Activated CD4-positive, alpha-beta T cell treated with anti-CD3 and anti-CD28 coated beads for 48 hours (primary cell): ENCODE data around the gene KRTAP5-4.
"Not testable (repeated sequence)": the region's sequence is repeated elsewhere in the genome, so short reads cannot be mapped to it uniquely, and the experiment has no call there.

ENCODE experiments used
- DNase-seq: peaks from one replicate; pipeline ENCODE4 v3.0.0-alpha.2; 2020

KRTAP5-4 gene

DNA sequence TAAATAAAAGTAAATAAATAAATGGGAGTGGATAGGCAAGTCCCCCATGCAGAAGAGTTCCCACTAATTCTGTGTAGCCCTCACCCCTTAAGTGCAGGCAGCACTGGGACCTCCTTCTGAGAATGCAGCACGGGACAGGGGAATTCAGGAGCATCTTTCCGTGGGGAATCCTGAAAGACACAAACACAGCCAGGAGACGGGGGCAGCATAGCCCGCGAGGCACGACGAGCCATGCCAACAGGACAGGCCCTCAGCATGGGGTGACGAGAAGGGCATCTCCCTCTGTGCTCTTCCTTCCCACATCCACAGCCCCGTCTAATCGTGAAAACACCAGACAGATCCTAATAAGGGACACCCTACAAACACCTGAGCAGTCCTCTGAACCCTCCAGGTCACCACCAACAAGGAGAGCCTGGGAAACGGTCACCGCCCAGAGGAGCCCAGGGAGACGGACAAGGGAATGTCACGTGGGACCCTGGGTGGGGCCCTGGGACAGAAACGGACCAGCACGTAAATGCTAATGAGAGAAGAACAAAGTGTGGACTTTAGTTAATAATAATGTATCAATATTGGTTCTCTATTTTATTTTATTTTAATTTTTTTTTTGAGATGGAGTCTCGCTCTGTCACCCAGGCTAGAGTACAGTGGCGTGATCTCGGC is 14.5 kb upstream of the KRTAP5-4 start:
- no peak for DNase-seq

DNA sequence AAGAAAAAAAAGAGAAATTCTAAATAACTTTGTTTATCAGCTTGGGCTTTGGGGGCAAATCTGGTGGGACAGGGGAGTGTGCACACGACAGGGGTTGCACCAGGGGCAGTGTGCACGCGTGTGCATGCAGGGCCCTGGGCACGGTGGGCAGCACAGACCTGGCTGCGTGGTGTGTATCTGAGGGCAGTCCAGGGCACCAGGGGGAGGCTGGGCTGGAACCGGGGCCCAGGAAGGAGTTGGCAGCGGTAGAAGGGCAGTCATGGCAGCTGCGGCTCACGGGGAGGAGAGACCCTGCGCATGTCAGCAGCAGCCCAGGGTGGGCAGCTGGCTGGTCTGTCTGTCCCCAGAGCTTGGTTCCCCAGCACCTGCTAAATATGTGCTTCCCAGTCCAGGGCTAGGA is 11.9 kb upstream of the KRTAP5-4 start:
- DNase-seq: no peak

DNA sequence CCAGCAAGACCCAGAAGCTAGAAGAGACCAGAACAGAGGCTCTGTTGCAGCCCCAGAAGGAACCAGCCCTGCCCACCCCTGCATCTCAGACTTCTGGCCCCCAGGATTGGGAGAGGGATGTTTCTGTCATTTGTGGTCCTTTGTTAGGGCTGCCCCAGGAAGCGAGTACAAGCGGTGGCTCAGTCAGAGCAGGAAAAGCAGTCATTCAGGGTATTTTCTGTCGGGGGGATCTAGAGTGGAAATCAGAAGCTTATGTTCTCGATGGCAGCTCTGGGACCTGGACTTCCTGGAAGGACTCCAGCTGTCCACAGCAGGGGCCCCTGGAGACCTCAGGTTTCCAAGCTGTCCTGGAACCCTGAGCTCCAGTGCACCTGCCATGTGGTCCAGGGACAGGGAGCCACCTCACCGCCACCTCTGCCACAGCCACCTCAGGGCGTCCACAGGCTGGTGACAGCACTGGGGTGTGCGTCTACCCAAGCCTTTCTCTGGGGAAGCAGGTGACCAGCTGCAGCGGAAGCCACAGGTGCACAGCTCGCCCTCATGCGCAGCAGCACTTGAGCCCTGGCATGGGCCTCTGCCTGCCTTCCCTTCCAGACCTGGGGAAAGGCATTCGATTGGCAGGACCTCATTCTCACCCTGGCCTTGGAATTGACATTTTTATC is 10.2 kb upstream of the KRTAP5-4 start:
- no peak for DNase-seq

DNA sequence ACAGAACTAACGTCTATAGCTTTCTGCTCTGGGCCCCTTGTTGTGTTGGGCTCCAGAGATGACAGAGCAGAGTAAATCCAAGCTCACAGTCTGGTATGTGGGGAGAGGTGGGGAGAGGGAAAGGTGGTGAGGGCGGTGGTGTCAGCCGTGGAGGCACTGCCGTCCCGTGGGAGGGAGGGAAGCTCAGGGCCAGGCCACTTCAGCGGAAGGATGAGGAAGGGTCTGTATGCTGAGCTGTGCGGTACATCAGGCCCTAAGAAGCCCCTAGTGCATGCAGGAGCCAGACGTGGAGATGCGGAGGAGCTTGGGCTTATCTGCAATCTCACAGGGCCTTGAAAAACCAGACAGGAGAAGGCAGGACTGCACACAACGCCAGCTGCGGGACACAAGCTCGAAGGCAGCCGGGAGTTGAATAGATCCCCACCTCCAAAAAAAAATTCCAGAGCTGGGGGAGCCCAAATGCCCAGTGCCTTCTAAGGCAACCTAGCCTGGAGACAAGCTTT is 9.2 kb upstream of the KRTAP5-4 start:
- no peak for DNase-seq

- DNase-seq: no peak
These were observed 8.3 kb upstream of the KRTAP5-4 start for GRCh38 chr11:1630271-1630670.

DNA sequence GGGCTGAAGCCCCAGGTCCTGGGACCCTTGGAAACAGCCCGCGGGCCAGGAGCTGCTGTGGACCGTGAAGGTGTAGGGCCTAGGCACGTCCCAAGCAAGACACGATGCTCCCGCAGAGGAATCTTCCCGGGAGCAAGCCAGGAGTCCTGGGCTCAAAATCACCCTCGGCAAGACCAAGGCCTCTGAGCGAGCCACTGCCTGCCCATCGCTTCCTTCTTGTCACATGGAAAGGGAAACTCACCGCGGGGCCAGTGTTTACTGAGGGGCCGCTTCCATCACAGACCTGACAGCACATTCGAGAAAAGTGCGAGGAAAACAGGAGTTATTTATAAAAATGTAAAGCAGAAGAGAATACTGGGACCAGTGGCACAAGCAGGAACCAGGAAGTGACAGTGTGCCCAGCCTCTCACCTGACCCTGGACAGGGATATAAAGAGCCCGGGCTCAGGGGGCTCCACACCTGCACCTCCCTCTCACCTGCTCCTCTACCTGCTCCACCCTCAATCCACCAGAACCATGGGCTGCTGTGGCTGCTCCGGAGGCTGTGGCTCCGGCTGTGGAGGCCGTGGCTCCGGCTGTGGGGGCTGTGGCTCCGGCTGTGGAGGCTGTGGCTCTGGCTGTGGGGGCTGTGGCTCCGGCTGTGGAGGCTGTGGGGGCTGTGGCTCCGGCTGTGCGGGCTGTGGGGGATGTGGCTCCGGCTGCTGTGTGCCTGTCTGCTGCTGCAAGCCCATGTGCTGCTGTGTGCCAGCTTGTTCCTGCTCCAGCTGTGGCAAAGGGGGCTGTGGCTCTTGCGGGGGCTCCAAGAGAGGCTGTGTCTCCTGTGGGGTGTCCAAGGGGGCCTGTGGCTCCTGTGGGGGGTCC is 7.6 kb upstream of the KRTAP5-4 start, which contains the start of gene KRTAP5-5:
Gene KRTAP5-5, plus strand, starts transcription at position 450 of the 860 bp plus-strand sequence. Its CDS starts 66 bp downstream, at position 516.
- no peak for DNase-seq

- DNase-seq: peak; percentile 73
These were observed 6.8 kb upstream of the KRTAP5-4 start for GRCh38 chr11:1628506-1629325.

GRCh38 chr11:1625541-1625940 is 3.6 kb upstream of the KRTAP5-4 start:
- DNase-seq: no peak

DNA sequence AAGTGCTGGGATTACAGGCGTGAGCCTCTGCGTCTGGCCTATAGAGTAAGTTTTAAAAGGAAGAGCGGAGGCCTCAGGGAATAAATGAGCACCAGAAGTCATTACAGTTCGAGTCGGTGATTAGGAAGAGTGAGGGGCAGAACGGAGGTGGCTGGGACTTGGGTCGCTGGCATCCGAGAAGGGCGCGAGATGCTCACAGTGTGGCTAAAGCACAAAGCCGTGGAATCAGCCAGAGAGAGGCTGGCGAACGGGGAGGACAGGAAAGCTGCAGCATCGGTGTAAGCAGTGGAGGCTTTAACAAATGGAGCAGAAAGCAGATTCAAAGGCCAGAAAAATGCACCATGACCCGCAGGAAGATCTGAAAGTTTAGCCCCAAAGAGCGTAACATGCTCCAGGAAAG is 2.7 kb upstream of the KRTAP5-4 start:
- no peak for DNase-seq

DNA sequence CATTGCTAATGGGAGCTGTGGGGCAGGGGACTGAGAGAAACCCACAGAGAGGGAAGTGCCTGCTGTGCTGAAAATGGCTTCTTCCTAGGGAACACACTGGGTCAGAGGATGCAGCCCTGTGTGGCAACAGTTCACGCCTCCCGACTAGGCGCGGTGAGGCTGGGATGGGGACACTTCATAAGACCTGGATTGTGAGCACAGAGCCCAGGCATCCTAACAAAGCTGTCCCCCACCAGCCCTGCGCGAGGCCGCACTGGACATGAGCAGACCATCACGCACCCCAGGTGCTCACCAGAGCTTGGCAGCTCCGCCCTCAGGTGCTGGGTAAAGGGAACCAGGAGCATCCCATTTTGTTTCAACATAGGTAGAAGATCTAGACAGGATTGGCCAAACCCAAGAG is 1.8 kb upstream of the KRTAP5-4 start:
- DNase-seq: no peak

GRCh38 chr11:1619449-1619848 is 2.5 kb downstream of the KRTAP5-4 start:
- DNase-seq: peak; percentile 24

DNA sequence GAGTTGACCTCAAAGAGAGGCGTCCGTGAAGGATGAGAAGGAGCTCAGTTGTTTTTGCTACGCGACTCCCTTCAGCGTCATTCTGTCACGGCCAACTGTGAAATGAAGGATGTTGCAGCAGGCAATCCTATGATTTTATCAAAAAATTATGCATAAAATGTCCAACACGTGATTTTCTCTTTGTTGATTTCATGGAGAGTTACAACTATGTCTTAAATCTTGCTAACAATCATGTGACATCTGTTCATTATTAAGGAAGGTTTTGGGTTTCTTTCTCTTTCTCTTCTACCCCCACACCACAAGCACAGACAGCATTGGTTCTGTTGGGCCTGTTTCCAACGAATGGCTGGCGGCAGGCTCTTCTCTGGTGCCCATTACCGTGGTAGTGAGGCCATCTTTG is 3.7 kb downstream of the KRTAP5-4 start:
- DNase-seq: no peak

DNA sequence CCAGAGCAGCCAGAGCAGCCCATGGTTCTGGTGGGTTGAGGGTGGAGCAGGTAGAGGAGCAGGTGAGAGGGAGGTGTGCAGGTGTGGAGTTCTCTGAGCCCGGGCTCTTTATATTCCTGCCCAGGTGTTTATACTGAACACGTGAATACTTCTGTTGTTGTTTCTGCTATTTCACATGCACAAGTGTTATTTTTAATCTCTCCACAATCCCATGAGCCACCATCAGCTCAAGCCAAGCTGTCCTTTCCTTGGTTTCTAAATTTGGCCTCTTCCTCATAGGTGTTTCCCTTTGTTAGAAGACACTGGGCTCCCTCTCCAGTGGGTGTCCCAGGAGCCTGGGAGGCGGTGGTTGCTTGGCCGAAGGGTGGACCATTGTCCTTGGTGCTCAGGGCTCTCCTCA is 13.6 kb downstream of the KRTAP5-4 start, which contains the start of gene KRTAP5-3:
Gene KRTAP5-3, minus strand, starts transcription at position 101 of the 400 bp plus-strand sequence. Its CDS starts 78 bp downstream, at position 23.
- DNase-seq: no peak

DNA sequence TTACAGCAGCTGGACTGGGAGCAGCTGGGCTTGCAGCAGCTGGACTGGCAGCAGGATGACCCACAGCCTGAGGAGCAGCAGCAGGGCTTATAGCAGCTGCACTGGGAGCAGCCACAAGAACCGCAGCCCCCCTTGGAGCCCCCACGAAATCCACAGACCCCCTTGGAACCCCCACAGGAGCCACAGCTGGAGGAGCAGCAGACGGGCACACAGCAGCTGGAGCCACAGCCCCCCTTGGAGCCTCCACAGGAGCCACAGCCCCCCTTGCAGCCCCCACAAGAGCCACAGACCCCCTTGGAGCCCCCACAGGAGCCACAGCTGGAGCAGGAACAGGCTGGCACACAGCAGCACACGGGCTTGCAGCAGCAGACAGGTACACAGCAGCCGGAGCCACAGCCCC is 14.0 kb downstream of the KRTAP5-4 start:
- DNase-seq: not testable (repeated sequence)

GRCh38 chr11:1607156-1607845 is 14.6 kb downstream of the KRTAP5-4 start:
- DNase-seq: not testable (repeated sequence)

GRCh38 chr11:1605923-1606322 is 16.0 kb downstream of the KRTAP5-4 start:
- peak; percentile 27 for DNase-seq

- no peak for DNase-seq
These were observed 17.2 kb downstream of the KRTAP5-4 start for GRCh38 chr11:1604711-1605110.

- DNase-seq: no peak
These were observed 17.8 kb downstream of the KRTAP5-4 start for GRCh38 chr11:1604181-1604580.

DNA sequence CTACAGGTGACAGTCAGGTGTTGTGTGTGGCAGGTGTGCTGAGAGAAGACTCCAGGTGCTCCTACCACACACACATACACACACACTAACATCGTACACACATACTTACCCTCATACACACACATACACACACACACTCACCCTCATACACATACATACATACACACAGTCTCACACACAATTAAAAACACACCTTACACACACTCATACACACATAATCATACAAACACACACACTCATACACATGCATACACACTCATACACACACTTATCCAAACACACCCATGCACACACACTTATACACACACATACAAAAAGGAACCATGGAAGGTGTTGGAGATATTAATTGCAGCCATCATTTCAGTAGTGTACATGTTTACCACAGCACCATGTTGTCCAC is 18.3 kb downstream of the KRTAP5-4 start:
- no peak for DNase-seq

- not testable (repeated sequence) for DNase-seq
These were observed 20.3 kb downstream of the KRTAP5-4 start for GRCh38 chr11:1601663-1602062.

DNA sequence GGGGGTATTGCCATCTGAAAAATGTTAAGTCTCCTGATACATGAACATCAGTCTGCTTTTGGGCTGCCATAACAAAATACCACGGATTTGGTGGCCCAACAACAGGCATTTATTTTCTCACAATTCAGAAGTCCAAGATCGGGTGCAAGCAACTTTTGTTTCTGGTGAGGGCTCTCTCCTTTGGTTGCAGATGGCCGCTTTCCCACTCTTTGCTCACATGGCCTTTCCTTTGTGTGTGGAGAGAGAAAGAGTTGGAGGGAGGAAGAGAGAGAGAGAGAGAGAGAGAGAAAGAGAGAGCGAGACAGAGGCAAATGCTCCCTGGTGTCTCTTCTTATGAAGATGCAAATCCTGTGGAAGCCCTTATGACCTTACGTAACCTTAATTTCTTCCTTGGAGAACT is 21.3 kb downstream of the KRTAP5-4 start:
- no peak for DNase-seq

GRCh38 chr11:1598816-1599215 is 23.1 kb downstream of the KRTAP5-4 start:
- DNase-seq: no peak
